IMR-90 (cell line): Measurements from ENCODE around the gene KIRREL2. TPM values are rescaled to one million over a fixed set of nuclear protein-coding genes. Genes with fewer than 3 reads are reported as not detected.

Experiments
- ATAC-seq: fragments of 200-7000 bp; cut with Tn5 transposase; 2 replicates; pipeline ENCODE4 v1.9.1; 2020; ENCODE audit warnings: low read depth, mild to moderate bottlenecking, moderate library complexity
- BruUV-seq: library from RNA; stranded (reverse); fragments of 400-500 nt; replicated peaks from 2 replicates; lab custom pipeline; 2021; lab: Mats Ljungman, UMichigan
- CTCF ChIA-PET: fragments of 300-600 bp; formaldehyde crosslinking; extraction: SDS; loops from one replicate; lab custom pipeline; 2021; ENCODE audit warnings: antibody characterized with exemption; lab: Yijun Ruan, JAX
- POLR2A ChIA-PET: fragments of 300-600 bp; sonication (Branson Sonifier 250); formaldehyde crosslinking; loops from one replicate; lab custom pipeline; 2022; ENCODE audit warnings: antibody characterized with exemption; ENCODE audit not compliant: unreplicated experiment; lab: Charles Lee
- DNase-seq: peaks from one replicate; pipeline ENCODE4 v3.0.0; 2013
- H2AFZ ChIP-seq: replicated peaks from 2 replicates; pipeline ENCODE3; 2013; ENCODE audit warnings: low read length, mild to moderate bottlenecking; ENCODE audit not compliant: poor library complexity
- H2AK5ac ChIP-seq: 2 replicates; pipeline ENCODE4 v1.6.1; 2013; ENCODE audit warnings: low read depth, low read length, inconsistent platforms
- H2AK9ac ChIP-seq: replicated peaks from 2 replicates; pipeline ENCODE3; 2013; ENCODE audit warnings: mild to moderate bottlenecking, low read depth, low read length, moderate library complexity; ENCODE audit not compliant: poor library complexity
- H2BK120ac ChIP-seq: 2 replicates; pipeline ENCODE4 v1.6.1; 2013; ENCODE audit warnings: low read depth, low read length, inconsistent platforms
- H2BK15ac ChIP-seq: 3 replicates; pipeline ENCODE4 v1.6.1; 2013; ENCODE audit warnings: low read depth, low read length, inconsistent platforms
- H2BK20ac ChIP-seq: 2 replicates; pipeline ENCODE4 v1.6.1; 2013; ENCODE audit warnings: low read depth, mild to moderate bottlenecking, inconsistent platforms, low read length, moderate library complexity
- H2BK5ac ChIP-seq: 2 replicates; pipeline ENCODE4 v1.6.1; 2013; ENCODE audit warnings: mild to moderate bottlenecking, low read depth, low read length, inconsistent platforms; ENCODE audit not compliant: poor library complexity, severe bottlenecking
- H3K14ac ChIP-seq: replicated peaks from 2 replicates; pipeline ENCODE4 v1.6.1; 2013; ENCODE audit warnings: low read depth, low read length, inconsistent platforms
- H3K18ac ChIP-seq: 2 replicates; pipeline ENCODE4 v1.6.1; 2013; ENCODE audit warnings: low read depth, low read length, control low read depth
- H3K23ac ChIP-seq: 2 replicates; pipeline ENCODE4 v1.6.1; 2013; ENCODE audit warnings: low read depth, low read length, inconsistent platforms
- H3K27ac ChIP-seq: 2 replicates; pipeline ENCODE4 v1.5.1; 2013; ENCODE audit warnings: mild to moderate bottlenecking, control low read depth, low read length; ENCODE audit not compliant: insufficient read depth
- H3K27me3 ChIP-seq: 2 replicates; pipeline ENCODE4 v1.6.1; 2013; ENCODE audit warnings: low read length; ENCODE audit not compliant: control insufficient read depth, insufficient read depth
- H3K36me3 ChIP-seq: 2 replicates; pipeline ENCODE4 v1.6.1; 2013; ENCODE audit warnings: low read length, mixed read lengths; ENCODE audit not compliant: control insufficient read depth, insufficient read depth
- H3K4ac ChIP-seq: 2 replicates; pipeline ENCODE4 v1.6.1; 2013; ENCODE audit warnings: low read depth, low read length, inconsistent platforms
- H3K4me1 ChIP-seq: 2 replicates; pipeline ENCODE4 v1.6.1; 2013; ENCODE audit warnings: low read length, mixed read lengths; ENCODE audit not compliant: control insufficient read depth, insufficient read depth
- H3K4me2 ChIP-seq: 2 replicates; pipeline ENCODE4 v1.6.1; 2013; ENCODE audit warnings: low read depth, mild to moderate bottlenecking, control low read depth, low read length, moderate library complexity
- H3K4me3 ChIP-seq: 2 replicates; pipeline ENCODE4 v1.5.1; 2013; ENCODE audit warnings: low read depth, mild to moderate bottlenecking, control low read depth, low read length, moderate library complexity; ENCODE audit not compliant: insufficient read depth
- H3K56ac ChIP-seq: 2 replicates; pipeline ENCODE4 v1.6.1; 2013; ENCODE audit warnings: low read length, inconsistent platforms; ENCODE audit not compliant: insufficient read depth; ENCODE audit errors: extremely low read depth
- H3K79me1 ChIP-seq, 2 experiments: 2 replicates each; pipeline ENCODE4 v1.6.1; 2013; ENCODE audit warnings: low read length in 2 of 2, inconsistent platforms in 1 of 2, low read depth in 1 of 2
- H3K9ac ChIP-seq: 2 replicates; pipeline ENCODE4 v1.6.1; 2013; ENCODE audit warnings: low read depth, low read length, control low read depth
- H3K9me1 ChIP-seq: 2 replicates; pipeline ENCODE4 v1.6.1; 2013; ENCODE audit warnings: low read length, inconsistent platforms; ENCODE audit not compliant: insufficient read depth
- H3K9me3 ChIP-seq: 2 replicates; pipeline ENCODE4 v1.6.1; 2013; ENCODE audit warnings: low read length; ENCODE audit not compliant: control insufficient read depth, insufficient read depth
- H4K20me1 ChIP-seq: 2 replicates; pipeline ENCODE4 v1.6.1; 2013; ENCODE audit warnings: low read length, inconsistent platforms; ENCODE audit not compliant: insufficient read depth
- H4K5ac ChIP-seq: 2 replicates; pipeline ENCODE4 v1.6.1; 2013; ENCODE audit warnings: mild to moderate bottlenecking, low read depth, low read length, control low read depth
- H4K8ac ChIP-seq, 2 experiments: 2 replicates each; pipeline ENCODE4 v1.6.1; 2013; ENCODE audit warnings: low read depth in 2 of 2, low read length in 2 of 2, control low read depth in 1 of 2, inconsistent platforms in 1 of 2
- H4K91ac ChIP-seq: 2 replicates; pipeline ENCODE4 v1.6.1; 2013; ENCODE audit warnings: low read depth, low read length, inconsistent platforms; ENCODE audit not compliant: insufficient read depth
- BHLHE40 ChIP-seq: fragments of 150-350 bp; IDR thresholded peaks from 2 replicates; pipeline ENCODE4 v1.6.1; 2016; ENCODE audit warnings: mild to moderate bottlenecking, low read depth, low read length
- CEBPB ChIP-seq: IDR thresholded peaks from 2 replicates; pipeline ENCODE4 v1.6.1; 2012; ENCODE audit warnings: low read depth, low read length, improper control_type of control experiment
- CHD1 ChIP-seq: IDR thresholded peaks from 2 replicates; pipeline ENCODE4 v1.6.1; 2012; ENCODE audit warnings: low read depth, low read length, improper control_type of control experiment
- CTCF ChIP-seq: conservative IDR thresholded peaks from 2 replicates; pipeline ENCODE4 v1.5.1; 2012; ENCODE audit warnings: mild to moderate bottlenecking, low read depth, low read length, improper control_type of control experiment
- MAFK ChIP-seq: IDR thresholded peaks from 2 replicates; pipeline ENCODE4 v1.6.1; 2012; ENCODE audit warnings: low read depth, low read length, improper control_type of control experiment
- MAZ ChIP-seq: IDR thresholded peaks from 2 replicates; pipeline ENCODE4 v1.6.1; 2012; ENCODE audit warnings: low read depth, mild to moderate bottlenecking, low read length, improper control_type of control experiment, moderate library complexity, borderline replicate concordance
- MXI1 ChIP-seq: IDR thresholded peaks from 2 replicates; pipeline ENCODE4 v1.6.1; 2012; ENCODE audit warnings: low read depth, mild to moderate bottlenecking, low read length, moderate library complexity, borderline replicate concordance
- NFE2L2 ChIP-seq: fragments of 150-350 bp; IDR thresholded peaks from 2 replicates; pipeline ENCODE4 v1.6.1; 2016; ENCODE audit warnings: low read depth, mild to moderate bottlenecking, low read length
- RAD21 ChIP-seq: IDR thresholded peaks from 2 replicates; pipeline ENCODE4 v1.6.1; 2012; ENCODE audit warnings: low read length, improper control_type of control experiment
- RCOR1 ChIP-seq: IDR thresholded peaks from 2 replicates; pipeline ENCODE4 v1.6.1; 2012; ENCODE audit warnings: mild to moderate bottlenecking, low read length, improper control_type of control experiment; ENCODE audit not compliant: insufficient replicate concordance
- RFX5 ChIP-seq: IDR thresholded peaks from 2 replicates; pipeline ENCODE4 v1.8.0; 2012; ENCODE audit warnings: low read depth, mild to moderate bottlenecking, low read length, moderate library complexity
- SMC3 ChIP-seq: fragments of 150-350 bp; IDR thresholded peaks from 2 replicates; pipeline ENCODE4 v1.6.1; 2016; ENCODE audit warnings: low read depth, mild to moderate bottlenecking, antibody characterized with exemption, low read length, moderate library complexity
- USF2 ChIP-seq: fragments of 150-350 bp; IDR thresholded peaks from 2 replicates; pipeline ENCODE4 v1.6.1; 2017; ENCODE audit warnings: mild to moderate bottlenecking, antibody characterized with exemption, low read length, low read depth
- WGBS, 2 experiments: methylation state at CpG; one replicate each; pipeline versions ENCODE4 v1.1.5 to v1.1.7; 2013; ENCODE audit warnings: missing lambda C conversion rate in 2 of 2; ENCODE audit not compliant: insufficient read length in 1 of 2; ENCODE audit errors: extremely low coverage in 2 of 2; 5-methylcytosine and 5-hydroxymethylcytosine counted together
- dilution Hi-C: fragments of 300-500 bp; cut with HindIII; formaldehyde crosslinking; loops from one replicate; pipeline ENCODE4 v1.14.3; 2018; ENCODE audit warnings: low sequenced_read_pairs; ENCODE audit not compliant: unreplicated experiment
- in situ Hi-C: fragments of 300-500 bp; cut with MboI; formaldehyde crosslinking; loops from 3 replicates; pipeline ENCODE4 v1.14.3; 2019; ENCODE audit warnings: low sequenced_read_pairs, inconsistent platforms, mixed read lengths
- intact Hi-C: fragments of 100-400 bp; cut with micrococcal nuclease; formaldehyde crosslinking; loops from 2 replicates; pipeline ENCODE4 v1.10.0; 2022
- polyA plus RNA-seq, 3 experiments: library from polyadenylated mRNA; depleted of rRNA; stranded (reverse); fragments of >200 nt; gene quantifications; 2 replicates each; pipeline ENCODE4 v1.2.3, GENCODE V29; 2012; ENCODE audit warnings: low replicate concordance in 1 of 3
- total RNA-seq: library from RNA; depleted of rRNA; stranded (reverse); fragments of >200 nt; gene quantifications from 2 replicates; pipeline ENCODE4 v1.2.3, GENCODE V29; 2012

The KIRREL2 gene
- total and polyA plus RNA-seq, 2 of the 4 experiments (the other 2 are of a cell fraction): not detected

GRCh38 chr19:35913589-35913988 is 56.9 kb downstream of the KIRREL2 start (continued):
- no peak for TF ChIP-seq CTCF

DNA sequence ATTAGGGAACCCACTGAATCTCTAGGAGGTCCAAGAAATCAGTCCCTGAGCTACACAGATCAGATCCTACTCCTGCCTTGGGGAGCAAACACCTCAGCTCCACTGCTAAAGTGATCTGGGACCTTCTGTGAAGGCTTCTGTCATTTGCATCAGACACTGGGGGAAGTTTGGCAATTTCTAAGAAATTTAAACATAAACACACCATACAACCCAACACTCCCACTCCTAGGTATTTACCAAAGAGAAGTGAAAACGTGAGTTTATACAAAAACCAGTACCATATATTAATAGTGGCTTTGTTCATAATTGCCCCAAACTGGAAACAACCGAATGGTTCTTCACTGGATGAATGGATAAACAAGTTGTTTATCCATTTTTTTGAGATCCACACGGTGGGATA is 58.7 kb downstream of the KIRREL2 start:
- Histone ChIP-seq H3K56ac (no peak overlapping the region), H3K4me3 (no peak overlapping the region), H2BK120ac (no peak overlapping the region), H3K14ac (no peak overlapping the region), H4K91ac (no peak overlapping the region), H3K9me3 (no peaks in the 10 kb centered on the region), H3K36me3 (no peaks in the 10 kb centered on the region), H2AK5ac (no peak overlapping the region), H2BK20ac (no peak overlapping the region), H2AFZ (no peak overlapping the region), H3K9ac (no peak overlapping the region), H4K5ac (no peak overlapping the region), H3K9me1 (no peaks in the 10 kb centered on the region; the same call in 1 of the 2 replicates), H4K8ac (no peak overlapping the region), H3K4me1 (0 out of 2 replicates have a peak, but pooled peaks cover 3% of the 10 kb centered on the region), H3K4ac (no peak overlapping the region), H2BK5ac (no peak overlapping the region), H3K4me2 (no peak overlapping the region), H2AK9ac (no peak overlapping the region), H4K20me1 (no peaks in the 10 kb centered on the region), H3K27me3 (no peaks in the 10 kb centered on the region), H3K18ac (no peak overlapping the region), H3K27ac (no peak overlapping the region), H3K79me1 (no peaks in the 10 kb centered on the region; a peak in 1 of 4 replicates), H3K23ac (no peak overlapping the region), H2BK15ac (no peak overlapping the region)
- DNase-seq (no peak), ATAC-seq (no peak)
- ChIA-PET CTCF (no interaction called here), POLR2A (no interaction called here)
- in situ Hi-C loops: no loop called here
- dilution Hi-C loops: no loop called here
- BruUV-seq: no TSS peak
- intact Hi-C loops: no loop called here
- WGBS, 2 experiments: no CpG with 5 or more reads among the region's 3 CpGs
- TF ChIP-seq MAZ (no peak), USF2 (no peak), CHD1 (no peak), MAFK (no peak), CTCF (no peak), SMC3 (no peak), BHLHE40 (no peak), RAD21 (no peak), NFE2L2 (no peak), RCOR1 (no peak), CEBPB (no peak), RFX5 (no peak), MXI1 (no peak)
